H1 (cell line): ENCODE results near the gene ZBED4. TPM values are rescaled to one million over a fixed set of nuclear protein-coding genes. Genes with fewer than 3 reads are reported as not detected.

Source experiments
- CBX8 ChIP-seq: fragments of 300-800, 300-1000 bp; sonication (generic); IDR thresholded peaks from 2 replicates; pipeline ENCODE4 v1.7.1; 2016; ENCODE audit warnings: low read depth, low read length, borderline replicate concordance
- CEBPB ChIP-seq: IDR thresholded peaks from 2 replicates; pipeline ENCODE4 v1.6.1; 2012; ENCODE audit warnings: low read depth, low read length
- EZH2 ChIP-seq: fragments of 200-600 bp; sonication (generic); IDR thresholded peaks from 2 replicates; pipeline ENCODE4 v1.7.1; 2012; ENCODE audit warnings: low read depth, mild to moderate bottlenecking, moderate library complexity, low read length, inconsistent platforms; ENCODE audit not compliant: severe bottlenecking
- NANOG ChIP-seq: IDR thresholded peaks from 2 replicates; pipeline ENCODE4 v1.6.1; 2011; ENCODE audit warnings: low read length, low read depth, mild to moderate bottlenecking, inconsistent platforms; ENCODE audit not compliant: insufficient read depth, poor library complexity, severe bottlenecking
- SAP30 ChIP-seq: fragments of 300-600 bp; sonication (generic); IDR thresholded peaks from 2 replicates; pipeline ENCODE4 v1.7.1; 2012; ENCODE audit warnings: low read length, moderate library complexity, mild to moderate bottlenecking, inconsistent platforms; ENCODE audit not compliant: insufficient read depth, insufficient replicate concordance
- SIRT6 ChIP-seq: IDR thresholded peaks from one replicate; pipeline ENCODE4 v1.7.1; 2012; ENCODE audit warnings: low read length, inconsistent platforms
- TEAD4 ChIP-seq: IDR thresholded peaks from 2 replicates; pipeline ENCODE4 v1.6.1; 2012; ENCODE audit warnings: low read depth, low read length, inconsistent platforms, mixed read lengths
- USF2 ChIP-seq: IDR thresholded peaks from 2 replicates; pipeline ENCODE4 v1.6.1; 2011; ENCODE audit warnings: low read length, improper control_type of control experiment
- polyA plus RNA-seq, 7 experiments: library from polyadenylated mRNA; depleted of rRNA in 3 of 7; stranded (reverse) in 5 of 7; unstranded in 2 of 7; fragments of >200 nt in 5 of 7; fragments of 200-250 nt in 2 of 7; gene quantifications; 1 replicate in 5 of 7; 2 replicates in 1 of 7; 4 replicates in 1 of 7; pipeline versions ENCODE4 v1.2.1 to v1.2.3, GENCODE V29; 2011 to 2013; ENCODE audit warnings: missing spikeins in 2 of 7, mixed read lengths in 2 of 7
- total RNA-seq: library from RNA; stranded (reverse); fragmentation: NEBNext Ultra II Directional; extraction: Animal tissue kit (Norgen Biotek cat#: 25700); gene quantifications from 2 replicates; pipeline ENCODE4 v1.2.1, GENCODE V29; 2021
- TF ChIP-seq, protein P1 (sequence below): fragments of 300-600 bp; sonication (generic); IDR thresholded peaks from 2 replicates; pipeline ENCODE4 v1.7.1; 2012; ENCODE audit warnings: low read length, moderate library complexity, mild to moderate bottlenecking, inconsistent platforms; ENCODE audit not compliant: insufficient replicate concordance
- TF ChIP-seq, protein P2 (sequence below): IDR thresholded peaks from 2 replicates; pipeline ENCODE4 v1.6.1; 2012; ENCODE audit warnings: inconsistent platforms

The ZBED4 gene
- total and polyA plus RNA-seq, 2 of the 8 experiments (the other 6 are each of a cell fraction or from before 2014, with no cell fraction given) = 11.0 to 28.3 TPM

DNA sequence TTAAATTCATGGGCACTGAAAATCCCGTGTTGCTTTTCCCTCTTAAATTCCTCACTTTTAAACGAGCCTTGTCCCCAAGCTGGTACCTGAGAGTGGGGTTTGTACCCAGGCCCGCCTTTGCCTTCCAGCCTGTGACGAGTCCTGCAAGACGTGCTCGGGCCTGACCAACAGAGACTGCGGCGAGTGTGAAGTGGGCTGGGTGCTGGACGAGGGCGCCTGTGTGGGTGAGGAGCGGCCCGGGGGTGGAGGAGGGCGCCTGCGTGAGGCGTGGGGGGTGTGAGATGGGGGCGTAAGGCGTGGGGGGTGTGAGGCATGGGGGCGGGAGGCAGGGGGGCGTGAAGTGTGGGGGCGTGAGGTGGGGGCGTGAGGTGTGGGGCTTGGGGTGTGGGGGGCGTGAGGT is 68.8 kb downstream of the ZBED4 start (continued):
- TF ChIP-seq, protein P1, sequence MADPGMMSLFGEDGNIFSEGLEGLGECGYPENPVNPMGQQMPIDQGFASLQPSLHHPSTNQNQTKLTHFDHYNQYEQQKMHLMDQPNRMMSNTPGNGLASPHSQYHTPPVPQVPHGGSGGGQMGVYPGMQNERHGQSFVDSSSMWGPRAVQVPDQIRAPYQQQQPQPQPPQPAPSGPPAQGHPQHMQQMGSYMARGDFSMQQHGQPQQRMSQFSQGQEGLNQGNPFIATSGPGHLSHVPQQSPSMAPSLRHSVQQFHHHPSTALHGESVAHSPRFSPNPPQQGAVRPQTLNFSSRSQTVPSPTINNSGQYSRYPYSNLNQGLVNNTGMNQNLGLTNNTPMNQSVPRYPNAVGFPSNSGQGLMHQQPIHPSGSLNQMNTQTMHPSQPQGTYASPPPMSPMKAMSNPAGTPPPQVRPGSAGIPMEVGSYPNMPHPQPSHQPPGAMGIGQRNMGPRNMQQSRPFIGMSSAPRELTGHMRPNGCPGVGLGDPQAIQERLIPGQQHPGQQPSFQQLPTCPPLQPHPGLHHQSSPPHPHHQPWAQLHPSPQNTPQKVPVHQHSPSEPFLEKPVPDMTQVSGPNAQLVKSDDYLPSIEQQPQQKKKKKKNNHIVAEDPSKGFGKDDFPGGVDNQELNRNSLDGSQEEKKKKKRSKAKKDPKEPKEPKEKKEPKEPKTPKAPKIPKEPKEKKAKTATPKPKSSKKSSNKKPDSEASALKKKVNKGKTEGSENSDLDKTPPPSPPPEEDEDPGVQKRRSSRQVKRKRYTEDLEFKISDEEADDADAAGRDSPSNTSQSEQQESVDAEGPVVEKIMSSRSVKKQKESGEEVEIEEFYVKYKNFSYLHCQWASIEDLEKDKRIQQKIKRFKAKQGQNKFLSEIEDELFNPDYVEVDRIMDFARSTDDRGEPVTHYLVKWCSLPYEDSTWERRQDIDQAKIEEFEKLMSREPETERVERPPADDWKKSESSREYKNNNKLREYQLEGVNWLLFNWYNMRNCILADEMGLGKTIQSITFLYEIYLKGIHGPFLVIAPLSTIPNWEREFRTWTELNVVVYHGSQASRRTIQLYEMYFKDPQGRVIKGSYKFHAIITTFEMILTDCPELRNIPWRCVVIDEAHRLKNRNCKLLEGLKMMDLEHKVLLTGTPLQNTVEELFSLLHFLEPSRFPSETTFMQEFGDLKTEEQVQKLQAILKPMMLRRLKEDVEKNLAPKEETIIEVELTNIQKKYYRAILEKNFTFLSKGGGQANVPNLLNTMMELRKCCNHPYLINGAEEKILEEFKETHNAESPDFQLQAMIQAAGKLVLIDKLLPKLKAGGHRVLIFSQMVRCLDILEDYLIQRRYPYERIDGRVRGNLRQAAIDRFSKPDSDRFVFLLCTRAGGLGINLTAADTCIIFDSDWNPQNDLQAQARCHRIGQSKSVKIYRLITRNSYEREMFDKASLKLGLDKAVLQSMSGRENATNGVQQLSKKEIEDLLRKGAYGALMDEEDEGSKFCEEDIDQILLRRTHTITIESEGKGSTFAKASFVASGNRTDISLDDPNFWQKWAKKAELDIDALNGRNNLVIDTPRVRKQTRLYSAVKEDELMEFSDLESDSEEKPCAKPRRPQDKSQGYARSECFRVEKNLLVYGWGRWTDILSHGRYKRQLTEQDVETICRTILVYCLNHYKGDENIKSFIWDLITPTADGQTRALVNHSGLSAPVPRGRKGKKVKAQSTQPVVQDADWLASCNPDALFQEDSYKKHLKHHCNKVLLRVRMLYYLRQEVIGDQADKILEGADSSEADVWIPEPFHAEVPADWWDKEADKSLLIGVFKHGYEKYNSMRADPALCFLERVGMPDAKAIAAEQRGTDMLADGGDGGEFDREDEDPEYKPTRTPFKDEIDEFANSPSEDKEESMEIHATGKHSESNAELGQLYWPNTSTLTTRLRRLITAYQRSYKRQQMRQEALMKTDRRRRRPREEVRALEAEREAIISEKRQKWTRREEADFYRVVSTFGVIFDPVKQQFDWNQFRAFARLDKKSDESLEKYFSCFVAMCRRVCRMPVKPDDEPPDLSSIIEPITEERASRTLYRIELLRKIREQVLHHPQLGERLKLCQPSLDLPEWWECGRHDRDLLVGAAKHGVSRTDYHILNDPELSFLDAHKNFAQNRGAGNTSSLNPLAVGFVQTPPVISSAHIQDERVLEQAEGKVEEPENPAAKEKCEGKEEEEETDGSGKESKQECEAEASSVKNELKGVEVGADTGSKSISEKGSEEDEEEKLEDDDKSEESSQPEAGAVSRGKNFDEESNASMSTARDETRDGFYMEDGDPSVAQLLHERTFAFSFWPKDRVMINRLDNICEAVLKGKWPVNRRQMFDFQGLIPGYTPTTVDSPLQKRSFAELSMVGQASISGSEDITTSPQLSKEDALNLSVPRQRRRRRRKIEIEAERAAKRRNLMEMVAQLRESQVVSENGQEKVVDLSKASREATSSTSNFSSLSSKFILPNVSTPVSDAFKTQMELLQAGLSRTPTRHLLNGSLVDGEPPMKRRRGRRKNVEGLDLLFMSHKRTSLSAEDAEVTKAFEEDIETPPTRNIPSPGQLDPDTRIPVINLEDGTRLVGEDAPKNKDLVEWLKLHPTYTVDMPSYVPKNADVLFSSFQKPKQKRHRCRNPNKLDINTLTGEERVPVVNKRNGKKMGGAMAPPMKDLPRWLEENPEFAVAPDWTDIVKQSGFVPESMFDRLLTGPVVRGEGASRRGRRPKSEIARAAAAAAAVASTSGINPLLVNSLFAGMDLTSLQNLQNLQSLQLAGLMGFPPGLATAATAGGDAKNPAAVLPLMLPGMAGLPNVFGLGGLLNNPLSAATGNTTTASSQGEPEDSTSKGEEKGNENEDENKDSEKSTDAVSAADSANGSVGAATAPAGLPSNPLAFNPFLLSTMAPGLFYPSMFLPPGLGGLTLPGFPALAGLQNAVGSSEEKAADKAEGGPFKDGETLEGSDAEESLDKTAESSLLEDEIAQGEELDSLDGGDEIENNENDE = no peak
- TF ChIP-seq SAP30 = no peak
- TF ChIP-seq USF2 = no peak
- TF ChIP-seq TEAD4 = no peak
- no peak for TF ChIP-seq SIRT6
- TF ChIP-seq CBX8 = no peak
- TF ChIP-seq CEBPB = no peak
- TF ChIP-seq EZH2 = no peak
- TF ChIP-seq, protein P2, sequence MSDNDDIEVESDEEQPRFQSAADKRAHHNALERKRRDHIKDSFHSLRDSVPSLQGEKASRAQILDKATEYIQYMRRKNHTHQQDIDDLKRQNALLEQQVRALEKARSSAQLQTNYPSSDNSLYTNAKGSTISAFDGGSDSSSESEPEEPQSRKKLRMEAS = no peak
- TF ChIP-seq NANOG = no peak
